ENCODE results near the gene TTC9.

- TF ChIP-seq CTCF (IDR thresholded peaks at IDR 0.05): no peak
- no peak for TF ChIP-seq POLR2A (IDR thresholded peaks at IDR 0.05)
These were observed 59.9 kb downstream of the TTC9 start for GRCh38 chr14:70701610-70702009.

Measured in esophagus squamous epithelium (tissue), 4 donors.